Aorta (tissue), 5 donors: Measurements from ENCODE around the gene TGM6. TPM values are rescaled to one million over a fixed set of nuclear protein-coding genes. Genes with fewer than 3 reads are reported as not detected.

ENCODE experiments used
- ATAC-seq: fragments of 200-7000 bp; cut with Tn5 transposase; one replicate; pipeline ENCODE4 v1.9.1; 2022; ENCODE audit warnings: moderate library complexity; ENCODE audit not compliant: low FRiP score
- DNase-seq, 2 donors: peaks; one replicate each; pipeline ENCODE4 v3.0.0-alpha.2; 2020
- H3K27ac ChIP-seq, 2 donors: one replicate each; pipeline ENCODE4 v1.5.1; 2013; ENCODE audit warnings: low read length in 2 of 2, mild to moderate bottlenecking in 2 of 2, moderate library complexity in 2 of 2, control low read depth in 1 of 2, inconsistent platforms in 1 of 2, low read depth in 1 of 2
- H3K27me3 ChIP-seq, 2 donors: one replicate each; pipeline ENCODE4 v1.6.1; 2013; ENCODE audit warnings: control low read depth in 1 of 2, low read length in 1 of 2, mild to moderate bottlenecking in 1 of 2, moderate library complexity in 1 of 2; ENCODE audit not compliant: insufficient read depth in 2 of 2, control insufficient read depth in 1 of 2
- H3K36me3 ChIP-seq, 2 donors: one replicate each; pipeline ENCODE4 v1.6.1; 2013; ENCODE audit warnings: control low read depth in 1 of 2, low read length in 1 of 2, mild to moderate bottlenecking in 1 of 2; ENCODE audit not compliant: insufficient read depth in 2 of 2, control insufficient read depth in 1 of 2
- H3K4me1 ChIP-seq, 2 donors: one replicate each; pipeline ENCODE4 v1.6.1; 2013; ENCODE audit warnings: low read length in 2 of 2, control low read depth in 1 of 2, mild to moderate bottlenecking in 1 of 2, moderate library complexity in 1 of 2; ENCODE audit not compliant: insufficient read depth in 2 of 2, control insufficient read depth in 1 of 2
- H3K4me3 ChIP-seq, 2 donors: one replicate each; pipeline ENCODE4 v1.5.1; 2013; ENCODE audit warnings: low read length in 2 of 2, control low read depth in 1 of 2, mild to moderate bottlenecking in 1 of 2
- H3K9me3 ChIP-seq: one replicate; pipeline ENCODE4 v1.6.1; 2013; ENCODE audit warnings: mild to moderate bottlenecking, low read length; ENCODE audit not compliant: control insufficient read depth
- whole genome bisulfite sequencing, 2 donors: extraction: QIAGEN DNeasy Blood & Tissue Kit; methylation state at CpG; one replicate each; pipeline ENCODE4 v1.1.7; 2013; 5-methylcytosine and 5-hydroxymethylcytosine counted together
- intact Hi-C, 2 donors: fragments of 100-400 bp; cut with DNase I; formaldehyde crosslinking; loops; one replicate each; pipeline versions ENCODE4 v1.14.2 to v1.15.0; 2022
- polyA plus RNA-seq, 2 donors: library from polyadenylated mRNA; stranded (reverse); fragments of 200-250 nt; gene quantifications; one replicate each; pipeline ENCODE4 v1.2.3, GENCODE V29; 2013
- total RNA-seq, 2 donors: library from RNA; stranded (reverse); fragmentation: NEBNext Ultra II Directional; extraction: Animal tissue kit (Norgen Biotek cat#: 25700); gene quantifications; one replicate each; pipeline ENCODE4 v1.2.1, GENCODE V29; 2021
- donor health status: healthy with polysubstance abuse.
- donor health status: Bipolar disorder and iron deficiency.
- donor health status: DM: no; HTN: no; CAD: no.
- donor health status: DM: no; HTN: no; CAD: no.
- donor health status: DM: yes; HTN: yes; CAD: no.

Gene TGM6
- total and polyA plus RNA-seq, 4 donors = not detected

DNA sequence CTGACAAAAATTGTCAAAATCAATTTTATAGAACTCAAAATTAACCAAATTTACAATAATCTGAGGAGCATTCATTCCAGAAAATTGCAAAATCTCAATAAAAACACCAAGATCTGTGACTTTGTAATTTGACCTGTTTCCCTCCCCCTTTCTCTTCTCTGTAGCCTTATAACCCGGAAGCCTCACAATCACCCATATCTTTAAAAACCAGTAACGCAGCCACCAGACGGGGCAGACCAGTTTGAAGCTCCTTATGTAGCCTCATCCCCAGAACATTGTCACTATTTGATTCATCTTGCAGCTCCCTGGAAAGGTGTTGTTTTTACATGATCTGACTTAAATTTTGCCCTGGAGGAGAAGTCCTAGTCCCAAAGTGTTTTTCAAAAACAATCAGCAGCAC, 27.5 kb upstream of the TGM6 start:
- no peaks in the 10 kb centered on the region for H3K9me3 ChIP-seq
- no peak overlapping the region for H3K4me3 ChIP-seq
- DNase-seq = no peak
- H3K27me3 ChIP-seq = no peaks in the 10 kb centered on the region
- no peaks in the 10 kb centered on the region for H3K4me1 ChIP-seq
- H3K27ac ChIP-seq = no peak overlapping the region
- intact Hi-C loops = no loop called here
- no peaks in the 10 kb centered on the region for H3K36me3 ChIP-seq
- no peak for ATAC-seq
- WGBS, 2 donors = 54 to 61% methylated on average over 3 of the region's 3 CpGs

DNA sequence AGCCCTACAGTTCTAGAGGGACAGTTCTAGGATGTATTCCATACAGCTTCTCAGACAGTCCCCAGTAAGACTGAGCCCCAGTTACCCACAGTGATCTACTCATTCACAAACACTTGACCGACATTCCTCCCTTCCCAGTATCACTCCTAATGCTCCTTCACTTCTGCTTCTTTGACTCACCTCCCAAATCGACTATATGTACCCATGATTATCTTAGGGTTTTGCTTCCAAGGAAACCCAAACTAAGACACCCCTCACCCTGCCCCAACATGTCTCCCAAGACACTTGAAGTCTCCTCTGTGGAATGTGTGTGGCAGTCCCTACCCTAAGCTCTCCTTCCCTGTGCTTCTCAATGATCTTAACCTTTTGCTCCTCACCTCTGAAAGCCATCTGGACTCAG, 23.6 kb upstream of the TGM6 start:
- no peaks in the 10 kb centered on the region for H3K4me1 ChIP-seq
- no peak overlapping the region for H3K27ac ChIP-seq
- peaks cover under 1% of the 10 kb centered on the region for H3K9me3 ChIP-seq
- intact Hi-C loops = loop anchor here in 1 of 2 donors (5.0 kb wide), 1 partner anchor 95 kb away; no protein-coding TSS in a partner anchor
- no peak for ATAC-seq
- WGBS, 2 donors = 50 to 53% methylated on average over 2 of the region's 2 CpGs
- no peaks in the 10 kb centered on the region for H3K27me3 ChIP-seq
- H3K4me3 ChIP-seq = no peak overlapping the region
- no peaks in the 10 kb centered on the region for H3K36me3 ChIP-seq
- DNase-seq = no peak

DNA sequence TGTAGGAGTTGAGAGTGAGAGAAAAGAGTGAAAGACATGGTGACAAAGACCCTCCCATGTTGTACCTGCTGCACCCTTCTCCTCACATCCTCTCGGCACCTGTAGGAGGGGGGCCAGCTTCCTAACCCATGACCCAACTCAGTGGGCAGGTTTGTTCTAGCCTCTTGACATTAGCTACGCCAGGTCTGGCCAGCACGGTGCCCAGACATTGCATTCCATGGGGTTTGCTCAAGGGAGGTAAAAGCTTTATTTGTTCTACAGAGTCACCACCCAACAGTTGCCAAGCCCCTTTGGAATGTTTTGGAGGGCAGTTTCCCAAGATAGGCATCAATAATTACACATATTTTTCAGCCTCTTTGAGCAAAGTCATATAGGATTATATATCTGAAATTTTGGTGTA, 22.7 kb upstream of the TGM6 start:
- no peak overlapping the region for H3K27ac ChIP-seq
- no peak overlapping the region for H3K4me3 ChIP-seq
- ATAC-seq (no peak), DNase-seq (no peak)
- peaks cover 2% of the 10 kb centered on the region for H3K9me3 ChIP-seq
- WGBS, 2 donors = 33 to 46% methylated on average over 3 of the region's 3 CpGs
- intact Hi-C loops = loop anchor here in 1 of 2 donors (5.0 kb wide), 1 partner anchor 94 kb away; no protein-coding TSS in a partner anchor
- no peaks in the 10 kb centered on the region for H3K27me3 ChIP-seq
- H3K4me1 ChIP-seq = no peaks in the 10 kb centered on the region
- no peaks in the 10 kb centered on the region for H3K36me3 ChIP-seq

DNA sequence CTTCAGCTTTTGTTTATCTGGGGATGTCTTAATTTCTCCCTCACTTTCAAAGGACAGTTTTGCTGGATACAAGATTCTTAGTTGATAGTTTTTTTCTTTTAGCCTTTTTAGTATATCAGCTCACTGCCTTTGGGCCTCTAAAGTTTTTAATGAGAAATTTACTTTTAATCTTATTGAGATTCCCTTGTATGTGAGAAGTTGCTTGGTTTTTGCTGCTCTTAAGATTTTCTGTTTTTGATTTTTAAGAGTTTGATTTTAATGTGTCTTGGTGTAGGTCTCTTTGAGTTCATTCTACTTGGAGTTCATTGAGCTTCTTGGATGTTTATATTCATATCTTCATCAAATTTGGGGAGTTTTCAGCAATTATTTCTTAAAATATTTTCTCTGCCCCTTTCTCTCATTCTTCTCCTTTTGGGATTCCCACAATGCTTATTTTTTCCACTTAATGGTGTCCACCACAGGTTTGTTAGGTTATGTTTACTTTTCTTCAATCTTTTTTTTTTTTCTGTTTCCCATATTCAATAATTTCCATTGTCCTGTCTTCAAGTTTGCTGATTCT, 19.6 kb upstream of the TGM6 start:
- no peaks in the 10 kb centered on the region for H3K27me3 ChIP-seq
- no peaks in the 10 kb centered on the region for H3K4me1 ChIP-seq
- no peak overlapping the region for H3K4me3 ChIP-seq
- intact Hi-C loops = no loop called here
- ATAC-seq = no peak
- no peak for DNase-seq
- peaks cover 2% of the 10 kb centered on the region for H3K9me3 ChIP-seq
- H3K36me3 ChIP-seq = no peaks in the 10 kb centered on the region
- no peak overlapping the region for H3K27ac ChIP-seq

DNA sequence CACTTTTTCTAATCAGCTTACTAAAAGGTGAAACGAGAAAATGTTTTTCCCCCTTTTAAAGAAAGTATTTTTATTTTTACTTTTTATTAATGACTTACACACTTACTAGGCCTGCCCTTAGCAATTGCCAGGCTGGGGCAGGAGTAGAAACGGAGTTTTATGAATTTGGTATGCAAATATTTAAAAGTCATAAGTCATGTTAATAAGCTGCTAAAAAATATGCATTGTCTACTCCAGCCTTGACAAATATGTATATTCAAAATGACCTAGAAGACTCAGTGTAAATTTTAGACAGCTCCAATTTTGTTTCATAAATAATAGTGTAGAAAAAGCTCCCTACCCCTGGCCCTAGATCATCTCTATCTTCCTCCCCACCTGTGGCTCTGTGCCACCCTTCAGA, 17.5 kb upstream of the TGM6 start:
- intact Hi-C loops = no loop called here
- H3K9me3 ChIP-seq = peaks cover 2% of the 10 kb centered on the region
- no peaks in the 10 kb centered on the region for H3K36me3 ChIP-seq
- no peaks in the 10 kb centered on the region for H3K4me1 ChIP-seq
- H3K27me3 ChIP-seq = no peaks in the 10 kb centered on the region
- DNase-seq = no peak
- H3K27ac ChIP-seq = no peak overlapping the region
- no peak for ATAC-seq
- H3K4me3 ChIP-seq = no peak overlapping the region
- 70 to 74% methylated on average over 2 of the region's 2 CpGs for WGBS, 2 donors

DNA sequence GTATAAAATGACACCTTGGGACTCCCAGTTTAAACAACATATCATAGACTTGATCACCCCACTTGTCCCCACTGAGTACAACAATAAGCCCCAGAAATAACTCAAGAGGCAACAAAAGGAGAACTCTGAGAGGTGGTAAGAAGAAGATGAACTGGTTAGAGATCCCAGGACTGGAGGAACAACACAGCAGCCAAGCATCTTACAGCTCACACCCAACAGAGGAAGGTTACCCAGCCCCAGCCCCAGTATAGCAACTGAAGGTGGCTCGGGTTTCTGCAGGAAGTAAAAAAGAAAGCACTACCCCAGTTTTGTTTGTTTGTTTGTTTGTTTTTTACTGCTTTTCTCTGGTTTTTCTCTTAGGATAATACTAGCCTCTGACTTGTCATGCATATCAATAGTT, 17.1 kb upstream of the TGM6 start:
- ATAC-seq (no peak), DNase-seq (no peak)
- intact Hi-C loops = no loop called here
- no peak overlapping the region for H3K4me3 ChIP-seq
- no peaks in the 10 kb centered on the region for H3K4me1 ChIP-seq
- no peak overlapping the region for H3K27ac ChIP-seq
- H3K9me3 ChIP-seq = peaks cover 2% of the 10 kb centered on the region
- H3K27me3 ChIP-seq = no peaks in the 10 kb centered on the region
- 33 to 44% methylated on average over 1 of the region's 1 CpG for WGBS, 2 donors
- no peaks in the 10 kb centered on the region for H3K36me3 ChIP-seq

DNA sequence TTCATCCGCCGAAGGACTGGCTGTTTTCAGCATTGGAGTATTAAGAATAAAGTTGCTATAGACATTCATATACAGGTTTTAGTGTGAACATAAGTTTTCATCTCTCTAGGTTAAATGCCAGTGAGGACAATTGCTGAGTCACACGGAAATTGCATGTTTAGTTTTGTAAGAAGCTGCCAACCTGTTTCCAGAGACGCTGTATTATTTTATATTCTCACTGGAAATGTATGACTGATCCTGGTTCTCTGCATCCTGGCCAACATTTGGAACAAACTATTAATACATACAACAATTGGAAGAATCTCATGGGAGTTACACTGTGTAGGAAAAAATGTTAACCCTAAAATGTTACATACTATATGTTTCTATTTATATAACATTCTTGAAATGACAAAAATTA, 16.7 kb upstream of the TGM6 start:
- no peaks in the 10 kb centered on the region for H3K27me3 ChIP-seq
- DNase-seq (no peak), ATAC-seq (no peak)
- intact Hi-C loops = no loop called here
- no peaks in the 10 kb centered on the region for H3K36me3 ChIP-seq
- H3K4me1 ChIP-seq = no peaks in the 10 kb centered on the region
- H3K9me3 ChIP-seq = peaks cover 2% of the 10 kb centered on the region
- H3K27ac ChIP-seq = no peak overlapping the region
- WGBS, 2 donors = 45 to 48% methylated on average over 4 of the region's 4 CpGs
- no peak overlapping the region for H3K4me3 ChIP-seq

DNA sequence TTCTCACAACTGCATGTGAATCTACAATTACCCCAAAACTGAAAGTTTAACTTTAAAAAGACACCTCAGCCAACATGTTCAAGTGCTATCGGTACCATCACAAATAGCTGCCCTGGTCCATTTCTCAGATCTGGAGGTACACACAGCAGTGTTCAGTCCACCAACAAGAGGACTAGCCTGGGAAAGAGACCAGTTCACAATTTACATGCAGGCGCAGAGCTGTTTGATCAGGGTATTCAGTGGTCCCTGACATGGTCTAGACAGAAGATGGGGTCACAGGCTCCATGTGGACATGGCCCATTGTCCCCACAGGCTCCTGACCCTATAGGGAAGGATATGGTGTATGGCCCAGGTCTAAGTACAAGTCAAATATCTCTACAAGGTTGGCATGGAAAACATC, 15.6 kb upstream of the TGM6 start:
- H3K9me3 ChIP-seq = peaks cover 2% of the 10 kb centered on the region
- DNase-seq (no peak), ATAC-seq (no peak)
- H3K4me3 ChIP-seq = no peak overlapping the region
- H3K27ac ChIP-seq = no peak overlapping the region
- WGBS, 2 donors = 94 to 98% methylated on average over 2 of the region's 2 CpGs
- H3K27me3 ChIP-seq = no peaks in the 10 kb centered on the region
- no peaks in the 10 kb centered on the region for H3K36me3 ChIP-seq
- intact Hi-C loops = no loop called here
- H3K4me1 ChIP-seq = no peaks in the 10 kb centered on the region

DNA sequence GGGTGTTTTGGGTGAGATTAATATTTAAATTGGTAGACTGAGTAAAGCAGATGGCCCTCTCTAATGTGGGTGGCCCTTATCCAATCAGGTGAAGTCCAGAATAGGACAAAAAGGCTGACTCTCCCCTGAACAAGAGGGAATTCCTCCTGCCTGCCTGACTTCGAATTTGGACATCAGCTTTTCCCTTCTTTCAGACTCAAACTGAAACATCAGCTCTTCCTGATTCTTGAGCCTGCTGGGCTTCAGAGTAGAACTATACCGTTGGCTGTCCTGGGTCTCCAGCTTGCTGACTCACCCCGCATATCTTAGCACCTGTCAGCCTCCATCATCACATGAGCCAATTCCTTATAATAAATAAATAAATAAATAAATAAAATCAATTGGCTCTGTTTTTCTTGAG, 15.0 kb upstream of the TGM6 start:
- Histone ChIP-seq H3K9me3 (peaks cover 2% of the 10 kb centered on the region), H3K27ac (no peak overlapping the region), H3K36me3 (no peaks in the 10 kb centered on the region), H3K27me3 (no peaks in the 10 kb centered on the region), H3K4me1 (no peaks in the 10 kb centered on the region), H3K4me3 (no peak overlapping the region)
- intact Hi-C loops = no loop called here
- 77 to 81% methylated on average over 3 of the region's 3 CpGs for WGBS, 2 donors
- DNase-seq (no peak), ATAC-seq (no peak)
